Stimulated activated CD8-positive, alpha-beta memory T cell treated with anti-CD3 and anti-CD28 coated beads, Interleukin-12 subunit alpha, Interleukin-12 subunit beta, amount 100 ng/mL, for 1 hour (primary cell): ENCODE measurements around the gene PRSS56.
"Not testable (repeated sequence)": the region's sequence is repeated elsewhere in the genome, so short reads cannot be mapped to it uniquely, and the experiment has no call there.

Experiments used
- DNase-seq: peaks from one replicate; pipeline ENCODE4 v3.0.0-alpha.2; 2020; ENCODE audit warnings: low read depth

PRSS56 gene

GRCh38 chr2:232525791-232526371 lies 5.7 kb downstream of the PRSS56 start, which contains the start of gene CHRND:
TSS of gene CHRND (plus strand) at chr2:232526160. CDS start at chr2:232526216, 56 bp downstream.
- DNase-seq, result no peak

GRCh38 chr2:232526372-232526941 lies 6.3 kb downstream of the PRSS56 start:
- DNase-seq, result no peak

- DNase-seq, result no peak
Observed at GRCh38 chr2:232527905-232528470, 7.8 kb downstream of the PRSS56 start.

GRCh38 chr2:232528746-232529460 lies 8.7 kb downstream of the PRSS56 start:
- DNase-seq, result no peak

GRCh38 chr2:232529806-232530547 lies 9.8 kb downstream of the PRSS56 start:
- no peak for DNase-seq

GRCh38 chr2:232530626-232531260 lies 10.6 kb downstream of the PRSS56 start:
- no peak for DNase-seq

- DNase-seq, result no peak
Observed at GRCh38 chr2:232532419-232532818, 12.2 kb downstream of the PRSS56 start.

GRCh38 chr2:232532821-232533220 lies 12.6 kb downstream of the PRSS56 start:
- DNase-seq, result not testable (repeated sequence)

GRCh38 chr2:232533944-232534710 lies 13.9 kb downstream of the PRSS56 start:
- DNase-seq, result no peak

GRCh38 chr2:232534940-232535651 lies 14.9 kb downstream of the PRSS56 start:
- no peak for DNase-seq

- no peak for DNase-seq
Observed at GRCh38 chr2:232535761-232536530, 15.8 kb downstream of the PRSS56 start.

GRCh38 chr2:232537079-232537478 lies 16.9 kb downstream of the PRSS56 start:
- DNase-seq, result no peak

- DNase-seq, result no peak
Observed at GRCh38 chr2:232537499-232537898, 17.3 kb downstream of the PRSS56 start.

GRCh38 chr2:232538671-232539070 lies 18.5 kb downstream of the PRSS56 start:
- no peak for DNase-seq

- DNase-seq, result no peak
Observed at GRCh38 chr2:232539298-232540231, 19.4 kb downstream of the PRSS56 start, which contains the start of gene CHRNG. TSS of gene CHRNG (plus strand) at chr2:232539692. CDS start at chr2:232539748, 56 bp downstream.

- DNase-seq, result no peak
Observed at GRCh38 chr2:232540441-232541041, 20.4 kb downstream of the PRSS56 start.

GRCh38 chr2:232541195-232541960 lies 21.2 kb downstream of the PRSS56 start:
- no peak for DNase-seq
